ENCODE measurements around the gene H1-8.

Gene H1-8

DNA sequence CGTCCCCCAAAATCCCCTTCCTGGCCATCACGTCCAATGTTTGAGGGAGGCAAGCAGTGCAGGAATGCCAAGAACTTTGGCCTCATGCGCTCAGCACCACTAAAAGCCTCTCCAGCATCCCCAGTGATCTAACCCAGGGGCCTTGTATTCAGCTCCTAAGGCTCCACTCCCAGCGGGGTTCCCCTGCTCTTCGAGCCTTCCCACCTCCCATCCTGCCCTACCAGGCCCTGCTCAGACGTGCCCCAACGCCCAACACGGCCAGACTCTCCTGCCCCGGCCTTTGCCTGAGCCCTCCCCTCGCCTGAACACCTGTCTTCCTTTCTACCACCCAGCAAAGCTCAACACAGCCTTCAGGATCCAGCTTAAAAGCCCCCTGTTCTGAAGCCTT, 33.0 kb downstream of the H1-8 start:
- DNase-seq = no peak

- no peak for DNase-seq
Observed at GRCh38 chr3:129576514-129577352, 33.8 kb downstream of the H1-8 start.

DNA sequence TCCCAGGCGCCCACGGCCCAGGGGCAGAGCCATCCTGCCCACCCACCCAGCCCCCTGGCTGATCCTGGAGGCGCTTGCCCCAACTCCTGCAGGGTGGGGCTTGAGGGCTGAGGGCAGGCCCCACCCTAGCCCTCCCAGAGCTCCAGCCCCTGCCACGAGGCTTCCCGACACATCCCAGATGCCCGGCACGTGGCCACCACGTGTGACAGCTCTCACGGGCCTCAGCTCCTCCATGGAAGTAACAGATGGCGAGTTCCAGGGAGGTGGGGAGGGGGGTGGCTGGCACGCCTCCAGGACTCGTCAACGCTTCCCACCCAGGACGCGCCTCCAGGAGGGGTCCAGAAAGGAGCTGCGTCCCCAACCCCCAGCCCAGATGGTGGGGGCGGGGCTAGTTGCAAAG, 34.4 kb downstream of the H1-8 start:
- DNase-seq = no peak

DNA sequence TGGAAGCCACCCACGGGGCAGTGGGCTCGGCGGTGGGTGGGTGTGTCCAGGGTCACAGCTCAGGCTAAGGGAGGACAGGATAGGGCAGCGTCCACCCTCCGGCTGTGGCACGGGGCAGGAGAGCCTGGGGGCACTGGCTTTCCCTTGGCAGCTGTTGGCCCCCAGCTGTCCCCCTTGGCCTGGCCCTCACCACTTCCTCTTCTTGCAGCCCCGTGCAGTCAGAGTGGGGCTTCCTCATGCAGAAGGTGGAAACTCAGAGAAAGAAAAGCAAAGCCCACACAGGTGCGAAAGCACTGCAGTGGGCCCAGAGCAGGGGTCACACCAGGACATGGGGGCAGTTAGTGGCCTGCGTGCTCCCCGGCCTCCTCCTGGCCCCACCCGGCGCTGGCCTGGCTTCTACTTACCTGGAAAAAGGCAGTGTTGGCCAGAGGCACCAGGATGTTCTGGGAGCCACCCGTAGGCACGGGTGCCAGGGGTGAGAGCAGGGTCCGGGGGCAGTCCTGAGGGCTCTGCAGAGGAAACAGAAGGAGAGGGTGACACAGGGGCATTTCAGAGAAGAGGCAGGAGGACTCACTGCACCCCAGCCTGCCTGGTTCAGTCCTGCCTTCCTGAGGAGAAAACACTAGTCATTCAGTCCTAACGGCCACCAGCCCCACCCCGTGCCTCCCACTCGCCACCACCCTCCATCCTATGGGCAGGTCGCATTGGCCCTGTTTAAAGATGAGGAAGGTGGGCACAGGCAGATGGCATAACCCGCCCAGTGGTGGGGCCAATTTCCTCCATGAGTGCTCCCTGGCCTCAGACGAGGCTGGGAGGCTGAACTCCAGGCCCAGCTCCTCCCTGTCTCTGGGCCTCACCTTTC, 35.2 kb downstream of the H1-8 start:
- DNase-seq = no peak

DNA sequence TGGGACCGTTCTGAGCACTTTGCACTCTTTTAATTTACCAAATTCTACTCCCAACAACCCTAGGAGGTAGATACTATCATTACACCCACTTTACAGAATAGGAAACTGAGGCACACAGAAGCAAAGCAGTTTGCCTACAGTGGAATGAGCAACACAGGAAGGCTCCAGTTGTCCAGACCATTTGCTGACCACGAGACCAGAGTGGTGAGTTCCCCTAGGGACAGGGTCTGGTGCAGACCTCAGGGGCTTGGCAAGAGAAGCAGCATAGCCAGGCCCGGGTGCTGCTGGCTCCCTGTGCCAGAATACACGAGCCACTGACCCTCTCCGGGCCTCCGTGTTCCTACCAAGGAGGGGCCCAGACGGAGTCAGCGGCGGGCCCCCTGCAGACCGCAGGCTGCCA, 37.0 kb downstream of the H1-8 start:
- no peak for DNase-seq

DNA sequence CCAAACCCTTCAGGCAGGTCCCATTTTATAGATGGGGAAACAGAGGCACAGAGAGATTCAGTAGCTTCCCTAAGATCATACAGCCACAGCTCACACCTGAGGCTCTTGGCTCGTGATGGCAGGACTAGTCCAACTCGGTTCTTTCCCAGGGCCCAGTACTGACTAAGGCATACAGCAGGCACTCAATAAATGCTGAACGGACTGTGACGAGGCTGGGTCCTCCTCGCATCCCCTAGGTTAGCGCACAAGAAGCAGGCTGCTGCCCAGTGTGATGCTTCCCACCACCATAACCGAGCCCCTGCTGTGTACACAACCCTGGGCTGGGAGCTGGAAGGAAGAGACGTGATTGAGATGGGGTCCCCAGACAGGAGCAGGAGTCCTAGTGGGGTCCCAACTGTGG, 38.6 kb downstream of the H1-8 start:
- DNase-seq = no peak

- DNase-seq = no peak
Observed at GRCh38 chr3:129582799-129583198, 39.8 kb downstream of the H1-8 start.

DNA sequence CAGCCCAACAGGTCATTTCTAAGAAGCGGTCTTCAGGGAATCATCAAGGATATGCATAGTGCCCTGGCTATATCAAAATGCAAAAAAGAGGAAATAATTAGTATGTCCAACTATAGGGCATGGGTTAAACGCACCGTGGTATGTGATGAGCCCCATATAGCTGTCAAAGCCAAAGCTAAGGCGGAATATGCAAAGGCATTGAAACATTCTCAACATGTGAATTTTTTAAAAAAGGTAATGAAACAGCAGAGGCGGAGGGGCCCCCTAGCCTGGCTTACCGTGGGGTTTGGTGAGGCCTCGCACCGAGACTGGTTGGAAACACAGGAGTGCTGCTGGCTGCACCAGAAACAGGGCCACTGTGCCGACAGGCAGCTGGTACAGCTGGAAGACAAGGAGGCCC, 40.3 kb downstream of the H1-8 start:
- no peak for DNase-seq

- no peak for DNase-seq
Observed at GRCh38 chr3:129584631-129585030, 41.7 kb downstream of the H1-8 start.

- no peak for DNase-seq
Observed at GRCh38 chr3:129585949-129586657, 43.1 kb downstream of the H1-8 start.

- no peak for DNase-seq
Observed at GRCh38 chr3:129586746-129587430, 43.9 kb downstream of the H1-8 start.

DNA sequence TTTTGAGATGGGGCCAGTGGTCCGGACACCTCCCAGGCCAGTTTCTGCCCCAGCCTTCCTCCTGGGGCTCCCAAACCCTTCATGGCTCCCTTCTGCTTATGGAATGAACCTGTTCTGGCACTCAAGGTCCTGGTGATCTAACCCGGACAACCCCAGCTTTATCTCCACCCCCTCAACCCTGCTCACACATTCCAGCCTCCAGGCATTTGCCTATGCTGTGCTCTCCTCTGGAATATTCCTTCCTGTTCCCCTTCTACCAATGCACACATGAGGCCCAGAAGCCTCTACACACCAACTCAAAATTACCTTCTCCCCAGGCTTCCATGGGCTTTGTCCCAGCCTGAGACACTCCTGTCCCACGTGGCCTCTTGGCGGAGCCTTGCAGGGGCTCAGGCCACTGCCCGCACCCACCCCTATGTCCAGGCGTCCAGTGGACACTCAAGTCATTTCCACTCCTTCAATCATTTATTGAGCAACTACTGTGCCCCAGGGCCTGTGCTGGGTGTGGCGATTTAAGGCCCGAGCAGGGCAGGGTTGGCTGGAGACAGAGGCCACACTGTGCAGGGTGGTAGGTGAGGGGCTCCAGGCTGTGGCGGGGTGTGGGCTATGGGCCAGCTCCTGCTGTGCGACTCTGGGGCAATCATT, 44.7 kb downstream of the H1-8 start:
- DNase-seq = no peak

DNA sequence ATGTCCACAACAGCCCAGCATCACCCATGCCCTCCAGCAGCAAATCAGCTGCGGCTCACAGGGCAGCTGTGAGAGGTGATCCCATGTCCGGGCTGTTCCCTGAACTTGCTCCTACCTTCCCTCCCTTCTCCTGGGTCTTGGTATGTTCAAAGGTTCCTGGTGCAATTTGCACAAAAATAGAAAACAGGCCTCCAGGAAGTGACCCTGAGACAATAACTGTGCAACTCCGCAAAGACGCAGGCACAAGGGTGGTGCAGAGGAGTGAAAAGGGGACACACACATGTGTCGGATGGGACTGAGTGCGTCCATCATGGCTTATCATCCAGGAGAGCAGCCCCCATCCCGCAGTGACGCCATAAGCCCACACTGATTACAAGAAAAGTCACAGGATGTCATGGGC, 47.2 kb downstream of the H1-8 start:
- DNase-seq = no peak

DNA sequence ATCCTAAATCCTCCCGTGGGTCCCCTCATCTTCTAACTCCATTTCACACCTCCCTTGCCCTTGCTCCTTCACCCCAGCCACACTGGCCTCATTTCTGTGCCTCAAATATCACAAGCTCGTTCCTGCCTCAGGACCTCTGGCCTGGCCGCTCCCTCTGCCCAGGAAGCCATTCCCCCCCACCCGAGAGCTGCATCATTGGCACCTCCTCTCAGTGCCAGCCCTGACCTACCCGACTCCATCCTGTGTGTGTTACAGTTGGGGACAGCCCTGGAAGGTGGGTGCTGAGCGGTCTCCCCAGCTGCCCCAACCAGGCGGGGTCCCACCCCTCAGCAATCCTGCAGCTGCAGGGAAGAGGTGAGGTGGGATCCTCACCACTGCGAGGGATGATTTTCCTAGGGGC, 49.0 kb downstream of the H1-8 start:
- DNase-seq = no peak

- DNase-seq = no peak
Observed at GRCh38 chr3:129592381-129593131, 49.6 kb downstream of the H1-8 start.

DNA sequence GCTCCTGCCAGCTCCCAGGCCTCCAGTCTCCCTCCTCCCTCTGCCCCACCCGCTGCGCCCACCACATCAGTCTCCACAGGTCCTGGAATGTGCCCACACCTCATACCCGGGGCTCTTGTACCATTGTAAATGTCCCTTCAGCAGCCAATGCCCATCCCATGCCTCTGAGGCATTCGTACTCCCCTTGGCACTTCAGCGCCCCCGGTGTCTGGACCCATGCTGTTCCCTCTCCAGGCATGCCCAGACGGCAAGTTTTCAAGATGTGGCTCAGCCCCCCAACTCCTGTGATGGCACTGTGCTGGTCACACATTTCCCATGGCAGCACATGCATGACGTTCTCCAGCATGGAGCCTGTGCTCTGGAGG, 50.2 kb downstream of the H1-8 start:
- no peak for DNase-seq

- DNase-seq = peak; percentile 54
Observed at GRCh38 chr3:129593595-129594339, 50.8 kb downstream of the H1-8 start.

DNA sequence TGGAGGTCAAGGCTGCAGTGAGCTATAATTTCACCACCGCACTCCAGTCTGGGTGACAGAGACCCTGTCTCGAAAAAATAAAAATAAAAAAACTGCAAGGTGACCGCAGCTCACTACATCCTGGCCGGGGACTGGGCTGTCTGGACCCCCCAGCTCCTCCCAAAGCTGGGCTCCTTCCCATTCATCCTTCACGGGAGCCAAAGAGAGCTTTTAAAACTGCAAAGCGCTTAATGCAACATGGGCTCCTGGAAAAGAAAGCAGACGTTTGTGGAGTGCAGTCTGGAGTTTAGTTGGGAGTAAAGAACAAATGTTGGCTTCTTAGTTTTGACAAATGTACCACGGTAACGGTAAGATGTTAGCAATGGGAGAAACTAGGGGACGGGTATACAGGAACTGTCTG, 51.4 kb downstream of the H1-8 start:
- no peak for DNase-seq

- no peak for DNase-seq
Observed at GRCh38 chr3:129594907-129595390, 52.0 kb downstream of the H1-8 start.

GRCh38 chr3:129595544-129596193, 52.7 kb downstream of the H1-8 start:
- DNase-seq = no peak
